NCI-H1694 treated with DMSO at 0.1 percent for 48 hours (cell line): ENCODE results near the gene METTL8.
"Not testable (repeated sequence)": the region's sequence is repeated elsewhere in the genome, so short reads cannot be mapped to it uniquely, and the experiment has no call there.

Experiments used
- DNase-seq: peaks from one replicate; lab custom pipeline; 2025; lab: John Stamatoyannopoulos, UW

Gene METTL8

GRCh38 chr2:171401947-171402346 lies 31.8 kb downstream of the METTL8 start:
- no peak for DNase-seq

DNA sequence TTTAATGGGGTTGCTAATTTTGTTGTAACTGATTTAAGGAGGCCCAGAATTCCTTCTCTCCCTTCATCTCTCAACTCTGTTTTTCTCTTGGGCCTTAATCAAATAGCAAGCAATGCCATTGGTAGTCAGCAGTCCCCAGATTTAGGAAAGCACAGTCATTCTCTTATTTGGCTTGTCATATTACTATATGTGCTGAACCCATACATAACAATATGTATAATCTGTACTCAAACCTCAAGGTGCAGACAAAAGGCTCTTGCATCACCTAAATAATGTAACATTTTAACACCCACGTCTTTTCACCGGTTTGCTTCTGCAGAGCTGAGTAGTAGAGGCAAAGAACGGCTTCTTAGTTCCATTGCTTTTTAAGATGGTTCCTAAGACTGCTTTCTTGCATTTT lies 33.4 kb downstream of the METTL8 start:
- no peak for DNase-seq

DNA sequence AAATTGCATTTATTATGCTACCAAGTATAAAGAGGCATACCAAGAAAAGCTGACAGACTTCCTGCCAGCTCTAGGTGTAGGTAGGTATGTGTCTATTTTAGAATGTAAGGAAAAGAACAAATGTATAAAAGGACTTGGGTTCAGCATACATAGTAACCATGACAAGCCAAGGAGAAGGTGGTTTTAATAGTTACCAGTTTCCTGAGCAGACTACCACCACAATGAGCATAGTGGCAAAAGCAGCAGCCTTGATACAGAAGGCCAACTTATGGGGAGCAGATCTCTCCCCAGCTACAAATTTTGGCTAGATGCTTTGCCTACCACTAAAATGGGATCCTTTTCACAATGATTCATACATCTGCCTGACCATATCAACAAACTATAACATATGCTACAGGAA lies 34.5 kb downstream of the METTL8 start:
- DNase-seq: no peak

- no peak for DNase-seq
Observed at GRCh38 chr2:171394164-171394740, 39.5 kb downstream of the METTL8 start.

DNA sequence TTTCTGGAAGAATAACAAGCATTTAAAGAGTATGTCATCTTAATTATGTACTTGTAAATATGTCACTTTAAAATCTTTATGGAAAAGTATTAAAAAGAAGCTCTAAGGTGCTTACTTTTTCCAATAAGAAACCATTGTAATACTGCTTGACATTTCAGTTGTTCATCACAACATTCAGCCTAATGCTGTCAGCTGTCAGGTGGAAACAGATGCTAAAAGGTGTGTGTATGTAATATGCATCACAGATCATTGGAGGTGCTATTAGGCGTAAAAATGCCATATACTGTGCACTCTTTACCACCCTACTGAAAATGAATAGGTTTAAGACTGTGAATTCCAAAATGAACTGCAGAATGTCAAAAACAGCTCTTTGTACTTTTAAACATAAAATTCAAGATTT lies 40.3 kb downstream of the METTL8 start:
- no peak for DNase-seq

- no peak for DNase-seq
Observed at GRCh38 chr2:171391532-171391931, 42.3 kb downstream of the METTL8 start.

DNA sequence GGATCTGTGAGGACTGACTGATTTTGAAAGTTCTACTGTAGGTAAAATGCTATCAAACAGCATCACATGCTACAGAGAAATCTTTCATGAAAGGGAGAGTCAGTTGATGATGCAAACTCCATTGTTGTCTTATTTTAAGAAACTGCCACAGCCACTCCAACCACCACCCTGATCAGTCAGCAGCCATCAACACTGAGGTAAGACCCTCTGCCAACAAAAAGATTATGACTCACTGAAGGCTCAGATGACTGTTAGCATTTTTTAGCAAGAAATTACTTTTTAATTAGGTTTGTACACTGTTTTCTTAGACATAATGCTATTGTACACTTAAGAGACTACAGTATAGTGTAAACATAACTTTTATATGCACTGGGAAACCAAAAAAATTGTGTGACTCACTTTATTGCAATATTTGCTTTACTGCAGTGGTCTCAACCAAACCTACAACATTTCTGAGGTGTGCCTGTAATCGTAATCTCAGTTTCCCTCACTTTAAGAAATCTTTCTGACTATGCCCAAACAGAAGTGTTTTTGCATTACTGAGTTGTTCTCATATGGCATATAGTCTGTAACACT lies 42.8 kb downstream of the METTL8 start:
- DNase-seq: no peak

DNA sequence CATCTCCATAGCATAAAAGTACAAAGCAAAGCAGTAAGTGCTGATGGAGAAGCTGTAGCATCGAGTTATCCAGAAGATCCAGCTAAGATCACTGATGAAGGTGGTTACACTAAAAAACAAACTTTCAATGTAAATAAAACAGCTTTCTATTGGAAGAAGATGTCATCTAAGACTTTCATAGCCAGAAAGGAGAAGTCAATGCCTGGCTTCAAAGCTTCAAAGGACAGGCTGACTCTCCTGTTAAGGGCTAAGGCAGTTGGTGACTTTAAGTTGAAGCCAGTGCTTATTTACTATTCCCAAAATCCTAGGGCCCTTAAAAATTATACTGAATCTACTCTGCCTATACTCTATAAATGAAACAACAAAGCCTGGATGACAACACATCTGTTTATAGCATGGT lies 44.0 kb downstream of the METTL8 start:
- DNase-seq: no peak

- no peak for DNase-seq
Observed at GRCh38 chr2:171389325-171389724, 44.5 kb downstream of the METTL8 start.

GRCh38 chr2:171387052-171387451 lies 46.7 kb downstream of the METTL8 start:
- DNase-seq: no peak

DNA sequence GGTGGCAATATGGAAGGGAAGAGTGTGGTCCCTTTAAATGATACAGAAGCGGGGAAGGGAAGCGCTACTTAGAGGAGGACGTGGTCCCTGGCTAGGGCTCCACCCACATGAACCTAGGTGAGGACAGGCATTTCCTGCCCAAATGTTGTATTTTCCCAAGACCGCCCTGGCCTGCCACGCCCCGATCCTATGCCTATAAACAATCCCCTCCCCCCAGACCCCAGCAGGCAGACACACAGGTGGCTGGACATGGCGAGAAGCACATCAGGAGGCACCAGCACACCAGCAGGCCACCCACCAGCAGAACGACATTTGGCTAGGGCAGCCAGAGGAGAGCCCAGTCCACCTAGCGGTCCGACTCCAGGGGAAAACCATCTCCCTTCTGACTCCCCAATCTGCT lies 47.2 kb downstream of the METTL8 start:
- DNase-seq: no peak

GRCh38 chr2:171383134-171383533 lies 50.7 kb downstream of the METTL8 start:
- DNase-seq: no peak

DNA sequence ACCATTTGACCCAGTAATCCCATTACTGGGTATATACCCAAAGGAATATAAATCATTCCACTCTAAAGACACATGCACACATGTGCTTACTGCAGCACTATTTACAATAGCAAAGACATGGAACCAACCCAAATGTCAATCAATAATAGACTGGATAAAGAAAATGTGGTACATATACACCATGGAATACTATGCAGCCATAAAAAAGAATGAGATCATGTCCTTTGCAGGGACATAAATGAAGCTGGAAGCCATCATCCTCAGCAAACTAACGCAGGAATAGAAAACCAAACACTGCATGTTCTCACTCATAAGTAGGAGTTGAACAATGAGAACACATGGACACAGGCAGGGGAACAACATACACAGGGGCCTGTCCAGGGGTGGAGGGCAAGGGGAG lies 51.6 kb downstream of the METTL8 start:
- DNase-seq: not testable (repeated sequence)

- not testable (repeated sequence) for DNase-seq
Observed at GRCh38 chr2:171377852-171378251, 55.9 kb downstream of the METTL8 start.

- no peak for DNase-seq
Observed at GRCh38 chr2:171367692-171368091, 66.1 kb downstream of the METTL8 start.

DNA sequence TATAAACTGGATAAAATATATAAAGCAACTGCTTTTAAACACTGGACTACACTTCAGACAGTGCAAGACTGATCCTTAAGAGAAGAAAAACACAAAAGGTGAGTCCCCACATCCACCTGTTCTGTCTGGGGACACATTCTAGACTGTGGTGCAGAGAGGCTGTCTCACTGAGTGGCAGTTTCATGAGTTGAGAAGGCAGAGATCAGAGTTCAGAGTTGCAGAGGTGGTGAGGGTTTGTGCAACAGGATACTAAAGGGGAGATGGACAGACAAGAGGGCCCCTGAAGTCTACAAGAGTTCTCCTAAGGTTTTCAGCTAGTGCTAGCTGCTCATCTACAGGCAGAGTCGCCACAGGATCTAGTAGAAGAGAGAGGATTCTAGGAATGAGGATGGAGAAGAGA lies 68.0 kb downstream of the METTL8 start:
- DNase-seq: no peak

DNA sequence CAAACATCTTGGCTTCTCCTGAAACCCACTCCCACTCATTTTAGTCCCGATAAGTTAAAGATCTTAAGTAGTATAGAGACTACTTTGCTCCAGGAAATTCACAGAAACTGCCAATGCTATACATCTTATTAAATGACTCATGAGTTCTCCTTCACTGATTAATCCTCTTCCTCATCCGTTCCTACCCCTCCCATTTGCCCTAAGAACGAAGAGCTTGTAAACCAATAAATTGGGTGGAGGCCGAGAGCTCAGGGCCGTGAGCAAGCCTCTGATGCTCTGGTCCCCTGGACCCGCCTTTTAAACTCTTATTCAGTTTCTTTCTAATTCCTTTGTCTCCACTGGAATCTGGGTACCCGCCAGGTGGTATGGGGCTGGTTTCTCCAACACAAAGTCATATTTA lies 68.6 kb downstream of the METTL8 start:
- DNase-seq: no peak

DNA sequence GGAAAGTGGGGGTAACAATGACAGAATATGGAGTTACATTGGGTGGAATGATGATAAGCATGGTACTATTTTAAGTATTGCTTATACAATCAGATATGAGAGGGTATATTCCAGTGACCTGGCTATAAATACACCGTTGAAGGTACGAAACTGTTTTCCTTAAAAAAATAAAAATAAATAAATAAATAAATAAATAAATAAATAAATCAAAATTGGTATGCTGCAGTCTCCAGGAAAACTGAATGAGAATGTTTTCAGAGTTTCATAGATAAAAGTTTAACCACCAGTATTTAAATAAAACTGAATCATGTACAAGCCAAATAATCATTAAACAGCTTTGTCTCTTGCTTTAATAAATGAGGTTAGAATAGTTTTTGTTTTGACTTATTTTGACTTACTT lies 71.4 kb downstream of the METTL8 start:
- no peak for DNase-seq

- no peak for DNase-seq
Observed at GRCh38 chr2:171360905-171361304, 72.9 kb downstream of the METTL8 start.

- not testable (repeated sequence) for DNase-seq
Observed at GRCh38 chr2:171353746-171354145, 80.0 kb downstream of the METTL8 start.

GRCh38 chr2:171348056-171348455 lies 85.7 kb downstream of the METTL8 start:
- no peak for DNase-seq

DNA sequence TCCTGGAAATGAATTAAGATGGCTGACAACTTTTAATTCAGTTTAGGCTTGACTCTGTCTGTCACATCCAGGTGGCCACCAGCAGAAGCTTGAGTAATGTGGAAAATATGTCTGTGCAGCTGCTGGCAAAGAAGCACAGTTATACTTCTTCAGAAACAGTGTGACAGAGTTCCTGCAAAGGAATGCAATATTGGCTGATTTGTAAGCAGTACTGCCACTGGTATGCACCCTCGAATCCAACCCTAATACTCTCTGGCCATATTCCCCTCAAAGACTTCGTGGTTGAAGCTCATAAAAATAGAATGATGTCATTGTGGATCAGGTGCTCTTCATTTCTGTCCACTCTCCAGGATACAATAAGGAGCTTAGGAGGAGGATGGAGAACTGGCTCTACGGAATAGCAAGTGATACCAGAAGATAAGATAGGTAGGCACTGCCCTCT lies 86.2 kb downstream of the METTL8 start:
- no peak for DNase-seq

GRCh38 chr2:171346723-171347557 lies 86.8 kb downstream of the METTL8 start:
- no peak for DNase-seq
